Measurements from ENCODE around the gene TEP1. TPM values are rescaled to one million over a fixed set of nuclear protein-coding genes. Genes with fewer than 3 reads are reported as not detected.

TEP1 gene
- total and polyA plus RNA-seq, 2 of the 13 experiments (the other 11 are each of a cell fraction or from before 2014, with no cell fraction given), result 11.0 to 12.8 TPM

- TF ChIP-seq LRRFIP1 (CRISPR knock-in tag; conservative IDR thresholded peaks at IDR 0.05) (peak; percentile 87; the same call in 1 of the 2 replicates), STAG1 (CRISPR knock-in tag; IDR thresholded peaks at IDR 0.05) (no peak), NFE2L2 (IDR thresholded peaks at IDR 0.05; ENCODE audit: low read length) (no peak), KMT2A (CRISPR knock-in tag; IDR thresholded peaks at IDR 0.05) (no peak; the same call in 1 of the 2 replicates), ATF7-NPFF (CRISPR knock-in tag; IDR thresholded peaks at IDR 0.05; ENCODE audit: low read depth) (peak; percentile 90), TARDBP (CRISPR knock-in tag; IDR thresholded peaks at IDR 0.05) (peak; percentile 69; the same call in 1 of the 2 replicates), MIXL1 (CRISPR knock-in tag; IDR thresholded peaks at IDR 0.05) (peak; percentile 79), ZNF281 (CRISPR knock-in tag; IDR thresholded peaks at IDR 0.05; ENCODE audit: borderline replicate concordance) (peak; percentile 45; the same call in 1 of the 2 replicates), KLF12 (CRISPR knock-in tag; IDR thresholded peaks at IDR 0.05; ENCODE audit: borderline replicate concordance) (peak; percentile 63), TFE3 (CRISPR knock-in tag; IDR thresholded peaks at IDR 0.05) (peak; percentile 99), PHF8 (CRISPR knock-in tag; IDR thresholded peaks at IDR 0.05) (peak; percentile 81), ATF1 (CRISPR knock-in tag; IDR thresholded peaks at IDR 0.05) (peak; percentile 94), ELF4 (CRISPR knock-in tag; IDR thresholded peaks at IDR 0.05; ENCODE audit: borderline replicate concordance) (peak; percentile 74; the same call in 1 of the 2 replicates), LCORL (IDR thresholded peaks at IDR 0.05) (0 out of 2 replicates have a peak, but pooled peaks have one; percentile 55), LCORL (CRISPR knock-in tag; IDR thresholded peaks at IDR 0.05) (no peak; the same call in 1 of the 2 replicates), ZKSCAN8 (CRISPR knock-in tag; IDR thresholded peaks at IDR 0.05; ENCODE audit: borderline replicate concordance) (no peak; the same call in 1 of the 2 replicates), MED8 (CRISPR knock-in tag; IDR thresholded peaks at IDR 0.05; ENCODE audit: insufficient replicate concordance) (peak; percentile 35), FOSL2 (CRISPR knock-in tag; IDR thresholded peaks at IDR 0.05) (peak; percentile 71; the same call in 1 of the 2 replicates), TRIM22 (IDR thresholded peaks at IDR 0.05) (no peak), E2F2 (CRISPR knock-in tag; IDR thresholded peaks at IDR 0.05; ENCODE audit: borderline replicate concordance) (no peak)
Measured at GRCh38 chr14:20461225-20462141, 48.2 kb upstream of the TEP1 start, which contains the start of gene PIP4P1 (continued).
